ENCODE results near the gene STK4.

DNA sequence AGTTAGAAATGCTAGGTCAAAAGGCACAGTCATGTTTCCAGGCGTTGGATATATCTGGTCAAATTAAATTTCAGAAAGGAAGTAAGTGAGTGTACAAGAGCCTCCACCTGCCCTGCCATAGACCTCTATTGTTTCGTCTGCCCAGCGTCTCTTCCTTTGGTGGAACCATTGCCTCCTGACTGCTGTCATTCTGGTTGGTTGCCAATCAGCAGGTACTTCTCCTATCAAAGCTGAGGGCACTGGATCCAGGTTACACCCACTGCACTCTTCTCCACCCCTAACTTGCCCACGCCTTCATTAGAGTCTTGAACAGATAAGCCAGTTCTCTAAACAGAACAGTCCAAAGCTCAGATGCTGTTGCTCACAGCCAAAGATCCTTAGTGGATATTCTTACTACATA is 151.3 kb downstream of the STK4 start:
- TF ChIP-seq POLR2A (IDR thresholded peaks at IDR 0.05; ENCODE audit: low read depth, low read length) (no peak), MXI1 (IDR thresholded peaks at IDR 0.05; ENCODE audit: borderline replicate concordance, low read depth, low read length) (no peak), RAD21 (IDR thresholded peaks at IDR 0.05; ENCODE audit: low read length) (no peak), USF2 (IDR thresholded peaks at IDR 0.05; ENCODE audit: low read depth, low read length) (no peak), BHLHE40 (IDR thresholded peaks at IDR 0.05; ENCODE audit: low read depth, low read length) (no peak), CEBPB (IDR thresholded peaks at IDR 0.05; ENCODE audit: low read depth, low read length) (no peak), FOS (IDR thresholded peaks at IDR 0.05; ENCODE audit: low read depth, low read length) (no peak), RFX5 (IDR thresholded peaks at IDR 0.05; ENCODE audit: low read depth, low read length) (no peak), MAZ (IDR thresholded peaks at IDR 0.05; ENCODE audit: borderline replicate concordance, low read depth, low read length) (no peak), RCOR1 (IDR thresholded peaks at IDR 0.05; ENCODE audit: insufficient replicate concordance, low read length) (no peak), SMC3 (IDR thresholded peaks at IDR 0.05; ENCODE audit: low read depth, low read length) (no peak)
- TF ChIP-seq, protein P1, sequence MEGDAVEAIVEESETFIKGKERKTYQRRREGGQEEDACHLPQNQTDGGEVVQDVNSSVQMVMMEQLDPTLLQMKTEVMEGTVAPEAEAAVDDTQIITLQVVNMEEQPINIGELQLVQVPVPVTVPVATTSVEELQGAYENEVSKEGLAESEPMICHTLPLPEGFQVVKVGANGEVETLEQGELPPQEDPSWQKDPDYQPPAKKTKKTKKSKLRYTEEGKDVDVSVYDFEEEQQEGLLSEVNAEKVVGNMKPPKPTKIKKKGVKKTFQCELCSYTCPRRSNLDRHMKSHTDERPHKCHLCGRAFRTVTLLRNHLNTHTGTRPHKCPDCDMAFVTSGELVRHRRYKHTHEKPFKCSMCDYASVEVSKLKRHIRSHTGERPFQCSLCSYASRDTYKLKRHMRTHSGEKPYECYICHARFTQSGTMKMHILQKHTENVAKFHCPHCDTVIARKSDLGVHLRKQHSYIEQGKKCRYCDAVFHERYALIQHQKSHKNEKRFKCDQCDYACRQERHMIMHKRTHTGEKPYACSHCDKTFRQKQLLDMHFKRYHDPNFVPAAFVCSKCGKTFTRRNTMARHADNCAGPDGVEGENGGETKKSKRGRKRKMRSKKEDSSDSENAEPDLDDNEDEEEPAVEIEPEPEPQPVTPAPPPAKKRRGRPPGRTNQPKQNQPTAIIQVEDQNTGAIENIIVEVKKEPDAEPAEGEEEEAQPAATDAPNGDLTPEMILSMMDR (conservative IDR thresholded peaks at IDR 0.05; ENCODE audit: low read depth, low read length) = no peak
- TF ChIP-seq, protein P2, sequence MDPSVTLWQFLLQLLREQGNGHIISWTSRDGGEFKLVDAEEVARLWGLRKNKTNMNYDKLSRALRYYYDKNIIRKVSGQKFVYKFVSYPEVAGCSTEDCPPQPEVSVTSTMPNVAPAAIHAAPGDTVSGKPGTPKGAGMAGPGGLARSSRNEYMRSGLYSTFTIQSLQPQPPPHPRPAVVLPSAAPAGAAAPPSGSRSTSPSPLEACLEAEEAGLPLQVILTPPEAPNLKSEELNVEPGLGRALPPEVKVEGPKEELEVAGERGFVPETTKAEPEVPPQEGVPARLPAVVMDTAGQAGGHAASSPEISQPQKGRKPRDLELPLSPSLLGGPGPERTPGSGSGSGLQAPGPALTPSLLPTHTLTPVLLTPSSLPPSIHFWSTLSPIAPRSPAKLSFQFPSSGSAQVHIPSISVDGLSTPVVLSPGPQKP (IDR thresholded peaks at IDR 0.05; ENCODE audit: borderline replicate concordance, low read depth, low read length) = no peak
